Measurements from ENCODE around the gene OR51B5.
"Not testable (repeated sequence)": the region's sequence is repeated elsewhere in the genome, so short reads cannot be mapped to it uniquely, and the experiment has no call there.

OR51B5 gene

DNA sequence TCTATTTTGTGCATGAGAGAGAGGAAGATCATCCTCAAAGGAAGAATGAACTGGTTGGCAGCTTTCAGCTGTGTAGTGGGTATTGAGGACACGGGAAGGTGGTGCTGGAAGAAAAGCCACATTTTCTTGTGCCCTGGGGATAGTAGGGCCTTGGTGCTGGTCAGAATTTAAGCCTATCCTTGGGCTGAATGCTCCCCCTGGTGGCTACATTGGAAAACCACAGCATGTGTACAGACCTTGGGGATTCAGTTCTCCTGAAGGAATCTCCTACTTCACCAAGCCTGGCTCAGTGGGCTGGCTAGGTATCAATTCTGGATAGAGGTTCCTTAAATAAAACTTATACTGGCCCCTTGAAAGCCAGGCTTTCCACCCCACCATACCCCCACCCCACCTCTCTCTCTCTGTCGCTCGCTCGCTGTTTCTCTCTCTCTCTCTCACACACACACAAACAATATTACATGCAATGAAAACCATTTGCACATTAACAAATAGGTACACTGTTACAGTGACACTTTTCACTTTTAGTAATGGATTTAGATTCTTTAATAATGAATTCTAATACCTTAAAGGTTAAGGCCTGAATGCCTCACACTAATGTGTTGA lies 37.5 kb upstream of the OR51B5 start:
- Histone ChIP-seq H3K79me2 (no peaks in the 10 kb centered on the region), H3K4me2 (ENCODE audit: low read length) (no peak overlapping the region), H3K36me3 (ENCODE audit: control insufficient read depth, insufficient read depth, low read length) (no peaks in the 10 kb centered on the region), H3K27ac (no peak overlapping the region), H3K9ac (no peak overlapping the region), H3K27me3 (ENCODE audit: control insufficient read depth, insufficient read depth, low read length) (no peaks in the 10 kb centered on the region), H3K9me3 (ENCODE audit: control insufficient read depth, low read length) (no peaks in the 10 kb centered on the region), H2AFZ (no peak overlapping the region), H3K4me3 (ENCODE audit: low read depth, low read length) (no peak overlapping the region), H3K4me1 (no peaks in the 10 kb centered on the region)
- TF ChIP-seq, protein P1, sequence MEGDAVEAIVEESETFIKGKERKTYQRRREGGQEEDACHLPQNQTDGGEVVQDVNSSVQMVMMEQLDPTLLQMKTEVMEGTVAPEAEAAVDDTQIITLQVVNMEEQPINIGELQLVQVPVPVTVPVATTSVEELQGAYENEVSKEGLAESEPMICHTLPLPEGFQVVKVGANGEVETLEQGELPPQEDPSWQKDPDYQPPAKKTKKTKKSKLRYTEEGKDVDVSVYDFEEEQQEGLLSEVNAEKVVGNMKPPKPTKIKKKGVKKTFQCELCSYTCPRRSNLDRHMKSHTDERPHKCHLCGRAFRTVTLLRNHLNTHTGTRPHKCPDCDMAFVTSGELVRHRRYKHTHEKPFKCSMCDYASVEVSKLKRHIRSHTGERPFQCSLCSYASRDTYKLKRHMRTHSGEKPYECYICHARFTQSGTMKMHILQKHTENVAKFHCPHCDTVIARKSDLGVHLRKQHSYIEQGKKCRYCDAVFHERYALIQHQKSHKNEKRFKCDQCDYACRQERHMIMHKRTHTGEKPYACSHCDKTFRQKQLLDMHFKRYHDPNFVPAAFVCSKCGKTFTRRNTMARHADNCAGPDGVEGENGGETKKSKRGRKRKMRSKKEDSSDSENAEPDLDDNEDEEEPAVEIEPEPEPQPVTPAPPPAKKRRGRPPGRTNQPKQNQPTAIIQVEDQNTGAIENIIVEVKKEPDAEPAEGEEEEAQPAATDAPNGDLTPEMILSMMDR (IDR thresholded peaks at IDR 0.05), result peak; percentile 13

DNA sequence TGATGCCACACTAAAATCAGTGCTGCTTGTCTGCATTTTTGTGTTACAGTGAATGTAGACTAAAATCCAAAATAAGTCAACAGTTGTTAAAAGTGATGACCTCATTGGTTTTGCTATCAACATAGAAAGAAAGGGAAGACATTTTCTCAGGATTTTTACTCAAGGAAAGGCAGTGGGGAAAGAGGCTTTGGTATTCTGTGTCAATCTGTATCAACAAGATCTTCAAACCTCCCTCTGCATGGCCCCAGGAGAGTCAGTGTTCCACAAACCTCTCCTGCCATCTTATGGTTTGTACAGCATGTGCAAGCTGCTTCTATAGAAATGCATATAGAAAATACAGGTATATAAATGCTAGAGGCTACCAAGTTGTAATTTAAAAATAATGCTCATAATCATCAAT lies 26.5 kb upstream of the OR51B5 start:
- Histone ChIP-seq H3K4me1 (no peaks in the 10 kb centered on the region), H3K9ac (no peak overlapping the region), H3K4me2 (ENCODE audit: low read length) (no peak overlapping the region), H3K79me2 (no peaks in the 10 kb centered on the region), H3K9me3 (ENCODE audit: control insufficient read depth, low read length) (no peaks in the 10 kb centered on the region), H3K4me3 (ENCODE audit: low read depth, low read length) (no peak overlapping the region), H2AFZ (no peak overlapping the region), H3K36me3 (ENCODE audit: control insufficient read depth, insufficient read depth, low read length) (no peaks in the 10 kb centered on the region), H3K27me3 (ENCODE audit: control insufficient read depth, insufficient read depth, low read length) (no peaks in the 10 kb centered on the region), H3K27ac (no peak overlapping the region)
- TF ChIP-seq, protein P1 (IDR thresholded peaks at IDR 0.05), result no peak

DNA sequence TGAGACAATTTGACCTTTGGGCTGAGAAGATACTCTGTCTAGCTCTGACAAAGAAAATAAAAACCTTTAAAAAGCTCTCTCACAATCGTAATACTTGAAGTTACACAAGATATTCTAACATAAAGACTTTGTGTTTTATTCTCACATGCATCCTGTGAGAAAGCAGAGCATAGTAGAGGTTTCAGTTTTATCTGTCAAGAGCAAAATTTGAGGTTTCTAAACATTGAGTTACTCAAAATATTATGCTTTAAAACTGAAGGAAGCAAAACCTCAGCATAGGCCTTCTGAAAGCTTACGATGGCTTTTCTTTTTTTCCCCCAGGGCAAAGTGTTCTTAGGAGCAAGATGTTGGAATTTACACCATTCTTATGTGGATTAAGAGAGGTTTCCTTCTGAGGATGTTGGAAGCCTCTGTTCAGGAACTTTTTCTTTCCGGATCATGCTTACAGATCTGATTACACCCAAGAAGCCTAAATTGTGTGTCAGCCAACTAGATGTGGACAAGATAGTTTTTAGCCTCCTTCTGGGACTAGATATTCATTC lies 25.2 kb upstream of the OR51B5 start:
- H3K79me2 ChIP-seq, result no peaks in the 10 kb centered on the region
- H3K4me3 ChIP-seq (ENCODE audit: low read depth, low read length), result no peak overlapping the region
- H3K4me1 ChIP-seq, result no peaks in the 10 kb centered on the region
- H3K27me3 ChIP-seq (ENCODE audit: control insufficient read depth, insufficient read depth, low read length), result no peaks in the 10 kb centered on the region
- H3K4me2 ChIP-seq (ENCODE audit: low read length), result no peak overlapping the region
- H3K27ac ChIP-seq, result no peak overlapping the region
- TF ChIP-seq, protein P1 (IDR thresholded peaks at IDR 0.05), result no peak
- no peak overlapping the region for H2AFZ ChIP-seq
- no peaks in the 10 kb centered on the region for H3K36me3 ChIP-seq (ENCODE audit: control insufficient read depth, insufficient read depth, low read length)
- H3K9ac ChIP-seq, result no peak overlapping the region
- no peaks in the 10 kb centered on the region for H3K9me3 ChIP-seq (ENCODE audit: control insufficient read depth, low read length)

DNA sequence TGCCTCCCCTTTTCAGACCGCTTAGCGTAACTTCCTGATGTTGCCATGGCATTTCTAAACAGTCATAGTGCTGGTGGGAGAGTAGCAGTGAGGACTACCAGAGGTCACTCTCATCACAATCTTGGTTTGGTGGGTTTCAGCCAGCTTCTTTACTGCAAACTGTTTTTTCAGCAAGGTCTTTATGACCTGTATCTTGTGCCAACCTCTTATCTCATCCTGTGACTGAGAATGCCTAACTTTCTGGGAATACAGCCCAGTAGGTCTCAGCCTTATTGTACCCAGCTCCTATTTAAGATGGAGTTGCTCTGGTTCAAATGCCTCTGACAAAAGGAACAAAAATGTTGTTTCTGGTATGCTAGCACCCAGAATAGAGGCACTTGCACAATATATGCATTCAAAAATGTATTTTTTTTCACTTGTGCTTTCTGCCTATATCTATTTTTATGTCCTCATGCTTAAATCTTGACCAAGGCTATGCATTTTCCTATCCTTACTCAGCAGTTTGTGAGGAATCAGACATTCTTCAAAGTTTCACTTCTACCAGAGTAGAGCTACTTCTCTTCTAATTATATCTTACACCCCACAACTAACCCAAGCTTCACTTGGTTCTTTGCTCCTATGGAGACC lies 24.2 kb upstream of the OR51B5 start:
- TF ChIP-seq, protein P1 (IDR thresholded peaks at IDR 0.05), result no peak
- Histone ChIP-seq H3K4me2 (ENCODE audit: low read length) (no peak overlapping the region), H3K36me3 (ENCODE audit: control insufficient read depth, insufficient read depth, low read length) (no peaks in the 10 kb centered on the region), H3K27ac (no peak overlapping the region), H3K27me3 (ENCODE audit: control insufficient read depth, insufficient read depth, low read length) (no peaks in the 10 kb centered on the region), H2AFZ (no peak overlapping the region), H3K9me3 (ENCODE audit: control insufficient read depth, low read length) (no peaks in the 10 kb centered on the region), H3K79me2 (no peaks in the 10 kb centered on the region), H3K4me1 (no peaks in the 10 kb centered on the region), H3K4me3 (ENCODE audit: low read depth, low read length) (no peak overlapping the region), H3K9ac (no peak overlapping the region)

DNA sequence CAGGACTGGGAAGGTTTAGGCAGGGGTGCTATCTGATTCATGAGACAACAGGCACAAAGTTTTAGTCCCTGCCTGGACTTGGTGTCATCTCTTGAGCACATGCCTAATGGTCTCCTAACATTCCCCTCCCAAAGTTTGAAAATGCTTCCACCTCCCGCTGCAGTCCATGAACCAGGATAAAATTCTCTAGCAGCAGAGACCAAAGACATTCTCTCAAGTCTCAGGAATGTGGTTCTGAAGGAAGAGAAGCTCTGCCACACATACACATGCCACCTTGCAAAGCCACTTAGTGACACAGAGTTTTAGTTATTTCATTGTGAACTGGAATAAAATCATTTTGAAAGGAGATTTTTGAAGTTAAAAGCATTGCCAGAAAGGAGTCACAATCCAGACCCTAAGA lies 23.5 kb upstream of the OR51B5 start:
- H3K9ac ChIP-seq, result no peak overlapping the region
- H3K36me3 ChIP-seq (ENCODE audit: control insufficient read depth, insufficient read depth, low read length), result no peaks in the 10 kb centered on the region
- no peak overlapping the region for H3K4me3 ChIP-seq (ENCODE audit: low read depth, low read length)
- H3K9me3 ChIP-seq (ENCODE audit: control insufficient read depth, low read length), result no peaks in the 10 kb centered on the region
- H3K79me2 ChIP-seq, result no peaks in the 10 kb centered on the region
- no peak overlapping the region for H3K4me2 ChIP-seq (ENCODE audit: low read length)
- no peak overlapping the region for H3K27ac ChIP-seq
- H3K4me1 ChIP-seq, result no peaks in the 10 kb centered on the region
- no peaks in the 10 kb centered on the region for H3K27me3 ChIP-seq (ENCODE audit: control insufficient read depth, insufficient read depth, low read length)
- no peak overlapping the region for H2AFZ ChIP-seq
- TF ChIP-seq, protein P1 (IDR thresholded peaks at IDR 0.05), result no peak

DNA sequence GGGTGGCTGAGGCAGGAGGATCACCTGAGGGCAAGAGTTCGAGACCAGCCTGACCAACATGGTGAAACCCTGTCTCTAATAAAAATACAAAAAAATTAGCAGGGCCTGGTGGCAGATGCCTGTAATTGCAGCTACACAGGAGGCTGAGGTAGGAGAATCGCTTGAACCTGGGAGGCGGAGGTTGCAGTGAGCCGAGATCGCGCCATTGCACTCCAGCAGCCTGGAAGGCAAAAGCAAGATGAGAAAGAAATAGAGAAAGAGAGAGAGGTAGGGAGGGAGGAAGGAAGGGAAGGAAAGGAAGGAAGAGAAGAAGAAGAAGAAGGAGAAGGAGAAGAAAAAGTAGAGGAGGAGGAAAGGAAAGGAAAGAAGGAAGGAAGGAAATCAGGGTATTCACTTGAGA lies 23.0 kb upstream of the OR51B5 start:
- not testable (repeated sequence) for H3K4me3 ChIP-seq (ENCODE audit: low read depth, low read length); H3K79me2 ChIP-seq; H3K36me3 ChIP-seq (ENCODE audit: control insufficient read depth, insufficient read depth, low read length)

More for the DNA sequence above, 23.0 kb upstream of the OR51B5 start:
- H3K27ac ChIP-seq; H3K9ac ChIP-seq; H2AFZ ChIP-seq; H3K27me3 ChIP-seq (ENCODE audit: control insufficient read depth, insufficient read depth, low read length); H3K4me2 ChIP-seq (ENCODE audit: low read length); H3K9me3 ChIP-seq (ENCODE audit: control insufficient read depth, low read length); H3K4me1 ChIP-seq: not testable (repeated sequence)

Measured in parathyroid adenoma (tissue), 2 donors.